HG03378 (cell line): Measurements from ENCODE around the gene ZBED4.

Source experiments
- ATAC-seq: cut with Tn5 transposase; IDR thresholded peaks from one replicate; pipeline ENCODE4 v1.9.1; 2021; ENCODE audit warnings: mild to moderate bottlenecking, moderate library complexity; ENCODE audit not compliant: unreplicated experiment

The ZBED4 gene

DNA sequence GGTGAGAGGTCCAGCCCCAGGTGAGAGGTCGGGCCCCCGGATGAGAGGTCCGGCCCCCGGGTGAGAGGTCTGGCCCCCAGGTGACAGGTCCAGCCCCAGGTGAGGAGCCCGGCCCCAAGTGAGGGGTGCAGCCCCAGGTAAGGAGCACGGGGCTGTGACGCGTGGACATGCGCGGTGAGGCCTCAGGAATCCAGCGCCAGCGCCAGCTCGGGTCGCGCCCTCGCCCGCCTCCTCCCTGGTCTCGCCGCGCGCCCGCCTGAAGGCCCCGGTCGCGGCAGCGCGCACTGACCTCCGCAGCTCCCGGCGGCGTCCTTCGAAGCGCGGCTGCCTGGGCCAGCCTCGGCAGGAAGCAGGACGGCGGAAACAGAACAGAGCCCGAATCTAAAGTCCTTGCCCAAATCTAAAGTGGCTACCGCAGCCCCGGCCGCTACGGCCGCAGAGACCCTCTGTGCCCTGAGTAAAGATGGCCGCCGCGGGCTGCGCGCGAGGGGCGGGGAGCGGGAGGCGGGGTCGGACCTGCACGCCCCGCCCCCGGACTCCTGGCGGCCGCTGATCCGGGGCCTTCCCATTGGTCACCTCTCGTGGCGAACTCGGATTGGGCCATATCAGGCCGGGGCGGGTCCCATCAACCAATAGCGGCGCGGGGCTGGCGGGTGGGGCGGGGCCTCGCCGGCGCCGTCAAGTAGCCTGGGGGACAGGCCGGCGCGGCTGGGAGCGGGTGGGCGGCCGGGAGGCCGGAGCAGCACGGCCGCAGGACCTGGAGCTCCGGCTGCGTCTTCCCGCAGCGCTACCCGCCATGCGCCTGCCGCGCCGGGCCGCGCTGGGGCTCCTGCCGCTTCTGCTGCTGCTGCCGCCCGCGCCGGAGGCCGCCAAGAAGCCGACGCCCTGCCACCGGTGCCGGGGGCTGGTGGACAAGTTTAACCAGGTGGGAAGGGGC is 64.6 kb downstream of the ZBED4 start, which contains the start of the genes ALG12 and CRELD2:
Gene ALG12 (minus strand): TSS at position 465 of the 937 bp plus-strand sequence. CDS start 4,673 bp downstream, outside the sequence.
Gene CRELD2 (plus strand): TSS at position 661 of the 937 bp plus-strand sequence. CDS start 136 bp downstream, at position 797.
- peak; percentile 62 for ATAC-seq

DNA sequence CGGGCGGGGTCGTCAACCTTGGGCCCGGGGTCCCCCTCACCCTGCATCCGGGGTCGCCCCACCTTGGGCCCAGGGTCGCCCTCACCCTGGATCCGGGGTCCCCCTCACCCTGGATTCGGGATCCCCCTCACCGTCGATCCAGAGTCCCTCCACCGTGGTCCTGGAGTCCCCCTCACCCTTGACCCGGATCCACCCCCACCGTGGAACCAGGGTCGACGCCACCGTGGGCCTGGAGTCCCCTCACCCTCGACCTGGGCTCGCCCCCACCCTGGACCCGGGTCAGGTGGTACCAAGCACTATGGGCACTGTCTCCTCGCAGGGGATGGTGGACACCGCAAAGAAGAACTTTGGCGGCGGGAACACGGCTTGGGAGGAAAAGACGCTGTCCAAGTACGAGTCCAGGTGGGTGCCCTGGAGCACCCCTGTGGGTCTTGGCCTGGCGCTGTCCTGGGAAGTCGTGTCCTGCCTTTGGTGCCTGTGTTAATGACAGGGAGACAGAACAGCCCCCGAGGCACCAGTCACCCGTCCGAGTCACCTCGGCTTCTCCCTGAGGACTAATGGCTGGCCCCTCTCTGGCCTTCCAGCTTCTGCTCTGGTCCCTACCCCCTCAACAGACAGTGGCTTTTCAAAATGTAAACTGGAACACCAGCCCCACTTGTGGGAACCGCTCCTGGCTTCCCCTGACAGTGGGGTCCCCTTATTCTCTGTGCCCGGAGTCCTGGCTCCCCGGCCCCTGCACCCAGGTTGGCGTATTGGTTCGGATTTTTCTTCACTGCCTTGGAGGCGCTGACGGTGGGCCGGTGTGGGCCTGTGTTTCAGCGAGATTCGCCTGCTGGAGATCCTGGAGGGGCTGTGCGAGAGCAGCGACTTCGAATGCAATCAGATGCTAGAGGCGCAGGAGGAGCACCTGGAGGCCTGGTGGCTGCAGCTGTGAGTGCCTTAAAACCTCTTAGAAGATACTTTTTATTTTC is 65.6 kb downstream of the ZBED4 start:
- no peak for ATAC-seq

DNA sequence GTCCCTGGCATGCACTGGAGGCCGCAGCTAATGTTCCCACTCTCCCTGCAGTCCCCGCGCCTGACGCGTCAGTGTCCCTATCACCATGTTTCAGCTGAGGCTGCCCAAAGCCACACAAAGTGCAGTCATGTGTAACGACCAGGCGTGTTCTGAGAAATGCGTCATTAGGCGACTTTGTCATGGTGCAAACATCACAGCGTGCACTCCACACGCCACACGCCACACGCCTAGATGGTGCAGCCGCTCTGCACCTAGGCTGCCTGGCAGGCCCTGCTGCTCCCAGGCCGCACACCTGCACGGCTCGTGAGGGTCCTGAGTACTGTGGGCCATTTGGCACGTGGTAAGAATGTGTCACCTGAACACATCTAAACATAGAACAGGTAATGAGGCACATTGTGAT is 67.2 kb downstream of the ZBED4 start:
- ATAC-seq, result no peak

DNA sequence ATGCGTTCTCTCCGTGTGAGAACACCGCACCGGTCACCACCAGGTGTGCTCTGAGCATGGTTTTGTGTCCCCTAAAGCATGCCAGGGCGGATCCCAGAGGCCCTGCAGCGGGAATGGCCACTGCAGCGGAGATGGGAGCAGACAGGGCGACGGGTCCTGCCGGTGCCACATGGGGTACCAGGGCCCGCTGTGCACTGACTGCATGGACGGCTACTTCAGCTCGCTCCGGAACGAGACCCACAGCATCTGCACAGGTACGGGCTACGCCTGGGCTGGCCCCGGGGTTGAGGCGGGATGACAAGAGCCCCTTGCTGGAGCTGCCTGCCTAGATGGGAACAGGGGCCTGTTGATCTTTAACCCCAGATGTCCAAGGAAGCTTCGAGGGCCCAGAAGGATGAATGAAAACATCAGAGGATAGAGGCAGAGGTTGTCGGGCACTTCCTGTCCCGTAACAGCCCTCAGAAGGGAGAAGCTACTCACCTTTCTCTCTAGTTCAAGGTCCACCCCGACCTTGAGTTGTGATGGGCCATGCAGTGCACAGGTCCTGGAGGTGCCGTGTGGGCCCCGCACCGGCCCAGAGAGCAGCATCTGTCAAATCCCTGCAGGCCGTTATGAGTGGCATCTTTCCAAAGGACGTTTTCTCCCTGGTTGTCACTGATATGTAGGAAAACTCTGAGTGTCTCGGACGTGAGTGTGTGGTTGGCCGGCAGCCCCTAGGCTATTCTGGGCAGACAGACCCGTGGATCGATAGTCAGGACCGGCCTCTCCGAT is 68.0 kb downstream of the ZBED4 start:
- ATAC-seq, result no peak

DNA sequence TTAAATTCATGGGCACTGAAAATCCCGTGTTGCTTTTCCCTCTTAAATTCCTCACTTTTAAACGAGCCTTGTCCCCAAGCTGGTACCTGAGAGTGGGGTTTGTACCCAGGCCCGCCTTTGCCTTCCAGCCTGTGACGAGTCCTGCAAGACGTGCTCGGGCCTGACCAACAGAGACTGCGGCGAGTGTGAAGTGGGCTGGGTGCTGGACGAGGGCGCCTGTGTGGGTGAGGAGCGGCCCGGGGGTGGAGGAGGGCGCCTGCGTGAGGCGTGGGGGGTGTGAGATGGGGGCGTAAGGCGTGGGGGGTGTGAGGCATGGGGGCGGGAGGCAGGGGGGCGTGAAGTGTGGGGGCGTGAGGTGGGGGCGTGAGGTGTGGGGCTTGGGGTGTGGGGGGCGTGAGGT is 68.8 kb downstream of the ZBED4 start:
- no peak for ATAC-seq

DNA sequence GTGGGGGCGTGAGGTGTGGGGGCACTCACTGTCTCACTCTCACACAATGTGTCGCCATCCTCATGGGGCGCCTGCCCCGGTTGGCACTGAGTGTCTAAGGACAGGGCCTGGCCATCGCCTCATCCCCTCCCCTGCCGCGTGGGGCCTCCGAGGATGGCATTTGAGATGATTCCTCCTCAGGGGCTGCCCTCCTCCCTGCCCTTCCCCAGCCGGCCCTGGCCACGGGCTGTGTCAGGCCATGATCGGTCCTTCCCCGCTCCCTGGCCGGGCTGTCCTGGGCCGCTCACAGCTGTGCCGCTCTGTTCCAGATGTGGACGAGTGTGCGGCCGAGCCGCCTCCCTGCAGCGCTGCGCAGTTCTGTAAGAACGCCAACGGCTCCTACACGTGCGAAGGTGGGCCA is 69.3 kb downstream of the ZBED4 start:
- ATAC-seq, result no peak

DNA sequence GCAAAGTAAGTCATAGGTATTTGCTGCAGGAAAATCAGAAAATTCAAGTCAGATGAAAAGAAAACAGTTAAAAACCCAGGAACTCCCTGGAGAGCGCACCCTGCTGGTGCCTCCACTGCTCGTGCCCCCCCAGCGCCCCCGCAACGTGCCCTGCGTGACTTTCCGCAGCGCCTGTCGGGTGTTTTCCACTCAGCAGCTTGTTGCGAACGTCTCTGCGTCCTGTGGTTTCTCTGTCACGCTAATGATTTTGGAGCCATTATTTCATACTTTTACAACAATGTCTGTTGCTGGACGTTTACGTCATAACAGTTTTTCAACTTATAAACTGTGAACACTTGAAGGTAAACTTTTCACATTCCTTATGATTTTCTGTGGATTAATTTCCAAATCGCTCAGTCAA is 69.8 kb downstream of the ZBED4 start:
- ATAC-seq, result no peak

DNA sequence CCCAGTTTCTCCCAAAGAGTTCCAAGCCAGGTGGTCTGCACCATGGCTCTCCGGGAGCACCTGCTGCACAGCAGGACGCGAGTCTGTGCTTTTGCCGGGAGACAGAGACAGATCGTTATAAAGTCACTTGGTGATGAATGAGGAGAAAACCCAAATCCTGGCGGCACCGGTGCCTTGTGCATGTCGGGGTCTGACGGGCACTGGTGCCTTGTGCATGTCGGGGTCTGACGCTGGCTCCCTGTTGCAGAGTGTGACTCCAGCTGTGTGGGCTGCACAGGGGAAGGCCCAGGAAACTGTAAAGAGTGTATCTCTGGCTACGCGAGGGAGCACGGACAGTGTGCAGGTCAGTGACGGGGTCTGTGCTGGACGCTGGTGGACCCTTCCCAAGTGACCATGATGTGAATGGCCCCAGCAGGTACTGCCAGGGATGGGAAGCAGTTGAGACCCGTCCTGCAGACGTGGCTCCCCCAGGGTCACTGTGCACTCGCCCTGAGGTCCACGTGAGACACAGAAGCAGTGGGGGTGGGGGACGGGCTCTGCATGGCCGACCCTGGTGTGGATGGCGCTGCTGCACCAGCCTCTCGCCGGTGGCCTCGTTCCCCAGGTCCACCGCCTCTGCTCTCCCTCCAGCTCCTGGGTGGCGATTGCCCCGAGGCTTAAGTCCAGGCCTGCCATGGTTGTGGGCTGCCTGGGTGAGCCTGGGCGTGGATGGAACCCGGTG is 70.6 kb downstream of the ZBED4 start:
- no peak for ATAC-seq

DNA sequence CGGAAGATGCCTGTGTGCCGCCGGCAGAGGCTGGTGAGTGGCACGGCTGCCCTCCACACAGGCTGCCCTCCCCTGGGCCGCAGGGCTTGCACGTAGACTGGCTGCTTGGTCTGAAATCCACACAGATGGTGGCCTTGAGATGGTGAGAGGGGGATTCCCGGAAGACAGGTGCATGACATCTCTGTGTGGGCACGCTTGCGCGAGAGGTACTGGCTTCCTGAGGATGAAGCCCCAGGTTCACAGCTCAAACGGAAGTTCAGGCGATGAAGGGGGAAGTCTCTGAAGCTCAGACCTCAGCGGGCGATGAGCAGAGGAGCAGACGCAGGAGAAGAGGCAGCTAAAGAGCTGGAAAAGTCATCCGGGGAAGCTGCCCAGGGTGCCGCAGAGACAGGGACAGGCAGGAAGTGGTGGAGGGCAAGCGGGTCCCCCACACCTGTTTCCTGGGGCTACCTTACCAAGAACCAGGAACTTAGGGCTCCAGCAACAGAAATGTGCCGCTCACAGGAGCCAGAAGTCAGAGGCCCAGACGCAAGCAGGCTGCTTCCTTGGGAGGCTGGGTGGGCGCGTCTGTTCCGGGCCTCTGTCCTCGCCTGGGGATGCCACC is 72.0 kb downstream of the ZBED4 start:
- no peak for ATAC-seq

DNA sequence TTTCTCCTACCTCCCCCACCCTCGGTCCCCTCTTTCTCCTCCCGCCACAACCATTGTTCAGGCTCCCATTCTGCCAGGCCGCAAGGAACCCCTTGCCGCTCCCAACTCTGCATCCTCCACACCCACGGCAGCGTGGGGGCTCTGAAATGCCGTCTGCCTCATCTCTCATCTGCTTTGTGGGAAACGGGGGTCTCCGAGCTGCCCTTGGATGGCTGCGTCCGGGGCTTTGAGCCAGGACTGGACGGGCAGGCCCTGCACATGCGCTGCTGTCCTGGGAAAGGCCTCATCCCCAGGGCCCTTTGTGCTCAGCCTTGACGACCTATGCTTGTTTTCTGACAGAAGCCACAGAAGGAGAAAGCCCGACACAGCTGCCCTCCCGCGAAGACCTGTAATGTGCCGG is 73.3 kb downstream of the ZBED4 start:
- no peak for ATAC-seq

DNA sequence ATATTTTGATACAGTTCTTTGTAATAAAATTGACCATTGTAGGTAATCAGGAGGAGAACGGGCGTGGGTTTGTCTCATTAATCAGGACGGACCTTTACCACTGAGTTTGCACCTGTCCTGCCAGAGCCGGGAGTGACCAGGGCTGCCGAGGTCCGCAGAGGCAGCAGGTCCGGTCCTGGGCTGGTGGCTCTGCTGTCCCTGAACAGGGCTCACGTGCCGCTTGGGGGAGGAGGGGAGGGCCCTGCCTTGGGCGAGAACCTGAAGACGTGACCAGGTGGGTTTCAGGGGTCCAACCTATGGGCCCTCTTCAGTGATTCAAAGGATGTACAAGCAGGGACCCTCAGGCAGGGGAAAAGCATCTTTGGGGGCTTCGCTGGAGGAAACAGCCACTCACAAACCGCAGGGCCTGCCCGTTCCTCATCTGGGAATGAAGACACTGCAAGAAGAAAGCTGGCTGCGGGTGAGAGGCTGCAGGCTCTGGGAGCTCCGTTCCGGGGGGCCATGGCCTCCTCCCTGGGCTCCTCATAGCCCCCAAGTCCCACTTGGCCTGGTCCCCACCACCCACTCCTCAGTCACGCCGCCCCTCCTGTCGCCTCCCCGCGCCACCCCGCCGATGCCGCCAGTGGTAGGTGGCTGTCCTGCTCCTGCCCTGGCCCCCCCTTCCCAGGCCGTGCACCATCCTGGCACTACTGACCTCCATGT is 74.0 kb downstream of the ZBED4 start:
- ATAC-seq, result no peak

DNA sequence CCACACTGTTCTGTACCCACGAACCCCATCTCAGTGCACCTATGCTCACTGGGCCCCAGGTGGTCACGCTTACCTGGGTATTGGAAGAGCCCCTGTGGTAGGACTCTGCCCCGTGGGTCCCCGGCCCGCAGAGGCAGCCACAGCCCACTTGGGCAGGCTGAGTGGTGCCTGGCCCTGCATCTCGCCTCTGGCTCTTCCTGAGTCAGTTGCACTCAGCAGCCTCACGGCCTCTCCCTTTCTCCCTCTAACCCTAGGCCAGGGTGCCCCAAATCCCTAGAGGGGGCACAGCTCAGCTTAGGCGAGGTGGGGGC is 74.5 kb downstream of the ZBED4 start:
- ATAC-seq, result no peak

DNA sequence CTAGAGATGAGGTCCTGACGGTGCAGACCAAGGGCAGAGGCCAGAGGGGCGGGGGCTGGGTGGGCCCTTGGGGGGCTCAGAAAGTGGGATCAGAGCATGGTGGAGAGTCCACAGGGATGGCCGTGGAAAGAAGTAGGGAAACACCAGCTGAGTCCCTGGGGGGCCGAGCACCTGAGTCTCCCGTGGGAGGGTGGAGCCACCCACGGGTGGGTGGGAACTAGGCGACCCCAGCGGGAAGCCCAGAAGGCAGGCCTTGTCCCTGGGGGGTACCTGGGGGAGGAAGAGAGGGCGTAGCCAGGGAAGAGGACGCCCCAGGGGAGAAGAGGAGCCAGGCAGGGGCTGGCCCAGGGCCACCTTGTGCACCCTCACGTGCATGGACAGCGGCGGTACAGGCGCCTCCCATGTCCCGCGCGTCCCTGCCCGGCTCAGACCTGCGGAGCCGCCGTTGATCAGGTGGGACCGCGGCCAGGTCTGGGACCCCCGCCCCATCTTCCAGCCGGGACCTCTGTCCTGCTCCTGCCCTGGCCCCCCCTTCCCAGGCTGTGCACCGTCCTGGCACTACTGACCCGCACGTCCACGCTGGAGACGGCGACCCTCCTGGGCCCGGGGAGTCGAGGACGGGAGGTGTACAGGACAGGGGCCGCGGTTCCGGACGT is 75.0 kb downstream of the ZBED4 start:
- ATAC-seq, result no peak

DNA sequence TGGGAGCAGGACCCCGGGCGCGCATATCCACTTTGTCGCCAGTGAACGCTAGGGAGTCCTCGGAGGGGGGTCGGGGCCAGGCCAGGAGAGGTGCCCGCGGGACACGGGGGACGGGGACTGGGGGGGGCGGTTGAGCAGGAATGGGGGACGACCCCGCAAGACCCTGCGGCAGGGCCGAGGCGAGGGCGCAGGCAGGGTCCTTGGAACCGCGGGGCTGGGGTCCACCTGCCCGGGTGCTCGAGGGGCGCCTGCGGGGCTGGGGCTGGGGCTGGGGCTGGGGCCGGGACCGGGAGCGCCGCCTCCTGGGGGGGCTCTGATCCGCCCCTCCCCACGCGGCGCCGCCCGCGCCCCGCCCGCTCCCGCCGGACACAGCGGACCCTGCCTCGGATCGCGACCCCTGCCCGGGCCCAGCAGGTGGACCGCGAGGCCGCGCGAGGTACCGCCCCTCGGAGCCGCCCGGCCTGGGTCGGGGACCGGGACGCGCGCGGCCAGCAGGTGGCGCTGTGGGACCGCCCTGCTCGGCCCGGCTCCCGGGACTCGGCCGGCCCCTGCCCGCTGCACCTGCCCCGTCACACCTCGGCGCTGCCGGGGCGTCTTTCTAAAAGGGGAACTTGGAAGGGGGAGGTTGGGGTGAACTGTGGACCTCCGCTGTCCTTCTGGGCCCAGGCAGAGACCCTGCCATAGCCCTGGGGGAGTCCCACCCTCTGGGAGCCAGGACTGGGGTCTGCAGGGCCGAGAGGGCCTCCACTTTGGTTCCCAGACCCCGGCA is 75.8 kb downstream of the ZBED4 start:
- ATAC-seq, result no peak

DNA sequence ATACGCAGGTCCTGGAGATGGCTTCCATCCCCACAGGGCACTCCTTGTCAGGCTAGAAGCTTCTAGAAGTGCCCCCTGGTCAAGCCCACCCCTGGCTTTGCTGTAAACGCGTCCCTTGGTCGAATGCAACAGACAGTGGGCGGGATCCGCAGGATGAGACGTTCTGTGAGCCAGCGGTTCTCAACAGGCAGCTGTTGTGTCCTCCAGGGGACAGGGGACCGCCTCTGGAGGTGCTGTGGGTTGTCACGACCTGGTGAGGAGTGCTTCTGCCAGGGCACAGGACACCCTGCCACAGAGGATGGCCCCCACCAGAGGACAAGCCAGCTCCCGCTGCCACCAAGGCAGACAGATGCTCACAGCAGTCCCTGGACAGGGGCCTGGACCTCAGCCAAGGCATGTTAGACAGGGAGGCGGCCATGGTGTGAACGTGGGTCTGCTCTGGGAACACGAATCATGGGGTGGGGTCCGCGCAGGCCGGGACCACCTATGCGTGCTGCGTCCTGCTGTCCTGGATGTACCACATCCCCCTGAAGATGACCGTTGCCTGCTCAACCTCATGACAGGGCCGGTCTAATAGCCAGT is 76.4 kb downstream of the ZBED4 start:
- no peak for ATAC-seq

DNA sequence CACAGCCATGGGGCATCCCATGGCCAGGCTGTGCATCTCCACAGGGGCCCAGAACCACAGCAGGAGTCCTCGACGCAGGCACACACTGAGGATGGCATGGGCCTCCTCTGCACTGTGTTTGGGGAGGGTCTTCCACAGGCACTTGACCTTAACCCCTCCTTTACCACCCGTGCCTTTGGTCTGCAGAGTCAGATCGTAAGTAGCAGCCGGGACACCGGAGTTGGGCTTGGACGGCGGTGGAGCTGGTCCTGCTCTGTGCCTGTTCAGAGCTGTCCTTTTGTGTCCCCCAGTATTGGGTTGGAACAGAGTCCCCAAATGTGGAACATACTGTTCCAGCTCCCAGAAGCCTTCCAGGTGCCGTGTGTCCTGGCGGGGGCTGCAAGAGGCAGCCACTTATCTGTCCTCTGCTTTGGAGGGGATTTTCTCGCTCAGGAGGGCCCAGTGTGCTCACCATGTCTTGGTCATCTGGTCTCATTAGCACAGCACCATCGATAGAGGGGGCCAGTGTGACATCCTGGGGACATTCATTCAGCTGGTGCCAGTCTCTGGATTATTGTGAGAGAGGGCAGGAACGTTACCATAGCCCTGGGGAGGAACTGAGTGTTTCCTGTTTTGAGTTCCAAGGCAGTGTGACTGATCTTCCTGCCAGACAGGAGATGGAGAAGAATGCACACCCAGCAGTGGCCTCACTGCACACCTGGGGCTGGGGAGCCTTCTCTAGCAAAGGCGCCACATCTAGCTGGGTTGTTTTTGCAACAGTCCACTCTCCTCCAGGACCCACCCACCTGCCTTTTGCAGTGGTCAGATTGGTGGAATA is 77.2 kb downstream of the ZBED4 start:
- peak; percentile 44 for ATAC-seq
